ENCODE results near the gene PSMD14. TPM values are rescaled to one million over a fixed set of nuclear protein-coding genes. Genes with fewer than 3 reads are reported as not detected.

Gene PSMD14
- total and polyA plus RNA-seq, 2 of the 13 experiments (the other 11 are each of a cell fraction or from before 2014, with no cell fraction given): 60.6 to 149 TPM

- intact Hi-C loops (cut with micrococcal nuclease; ENCODE audit: unreplicated experiment) (no loop called here), in situ Hi-C loops (cut with HindIII; ENCODE audit: extremely low pct_ligation_motif_present, low pct_unique_long_range_greater_than_20kb) (no loop called here)
- Histone ChIP-seq H3K4me1 (ENCODE audit: insufficient read depth, low read length) (no peaks in the 10 kb centered on the region), H4K20me1 (ENCODE audit: insufficient read depth, low read length) (no peaks in the 10 kb centered on the region), H3K4me3 (replicated peaks in 1 of 3; ENCODE audit: insufficient read depth in 1 of 3, low read depth in 2 of 3, low read length in 3 of 3) (no peak overlapping the region), H3K9ac (ENCODE audit: insufficient read depth, low read depth, low read length) (no peak overlapping the region), H3K4me2 (ENCODE audit: low read depth, low read length) (no peak overlapping the region), H3K9me3 (ENCODE audit: low read length) (no peaks in the 10 kb centered on the region), H3K79me2 (ENCODE audit: insufficient read depth, low read length) (no peaks in the 10 kb centered on the region), H3K36me3 (replicated peaks in 1 of 2; ENCODE audit: control insufficient read depth in 1 of 2, insufficient read depth in 2 of 2, low read length in 2 of 2) (no peaks in the 10 kb centered on the region), H3K27me3 (ENCODE audit: control insufficient read depth in 1 of 2, insufficient read depth in 2 of 2, low read length in 2 of 2) (no peaks in the 10 kb centered on the region), H2AFZ (ENCODE audit: low read length) (no peak overlapping the region), H3K27ac (ENCODE audit: extremely low read length, insufficient read depth, low read length) (no peak overlapping the region)
- no peak for DNase-seq (ENCODE audit: low spot score)
- 2% methylated on average over 3 of the region's 3 CpGs for WGBS (ENCODE audit: low lambda C conversion rate)
- no TSS peak for BruUV-seq (replicated peaks)
- ChIA-PET POLR2A (no interaction called here), CTCF (ENCODE audit: low intra/inter-chr PET ratio, low total read pairs) (no interaction called here)
- ATAC-seq: no peak
- no peak for FAIRE-seq
- TF ChIP-seq IRX3 (CRISPR knock-in tag; IDR thresholded peaks at IDR 0.05; ENCODE audit: borderline replicate concordance, low read depth): no peak
- TF ChIP-seq ZNF737 (CRISPR knock-in tag; IDR thresholded peaks at IDR 0.05; ENCODE audit: borderline replicate concordance): no peak
- TF ChIP-seq ARID3A (IDR thresholded peaks at IDR 0.05; ENCODE audit: low read depth, low read length): no peak
- no peak for TF ChIP-seq ZBTB7B (CRISPR knock-in tag; IDR thresholded peaks at IDR 0.05)
- TF ChIP-seq HNF1B (CRISPR knock-in tag; IDR thresholded peaks at IDR 0.05): no peak
- no peak for TF ChIP-seq ELF1 (CRISPR knock-in tag; IDR thresholded peaks at IDR 0.05)
- TF ChIP-seq MLXIP (CRISPR knock-in tag; IDR thresholded peaks at IDR 0.05; ENCODE audit: borderline replicate concordance): no peak
- TF ChIP-seq ZHX2 (IDR thresholded peaks at IDR 0.05; ENCODE audit: low read depth): no peak
- no peak for TF ChIP-seq ZHX2 (CRISPR knock-in tag; IDR thresholded peaks at IDR 0.05; ENCODE audit: borderline replicate concordance)
- no peak for TF ChIP-seq ARNT2 (CRISPR knock-in tag; IDR thresholded peaks at IDR 0.05; ENCODE audit: low read depth)
- TF ChIP-seq SNAPC2 (CRISPR knock-in tag; IDR thresholded peaks at IDR 0.05): no peak
- no peak for TF ChIP-seq CENPT (CRISPR knock-in tag; IDR thresholded peaks at IDR 0.05; ENCODE audit: low read depth)
These were observed 128.2 kb downstream of the PSMD14 start for GRCh38 chr2:161436411-161436810.

Data from HepG2 (cell line).